Right lobe of liver (tissue), 4 donors: ENCODE measurements around the gene LRRFIP2.

Experiments used
- POLR2A ChIP-seq: fragments of 450-650 bp; IDR thresholded peaks from one replicate; pipeline ENCODE4 v1.6.1; 2017; ENCODE audit warnings: antibody characterized with exemption, mild to moderate bottlenecking
- TF ChIP-seq, protein P1 (sequence below), 4 donors: fragments of 200-600 bp in 3 of 4; fragments of 450-650 bp in 1 of 4; IDR thresholded peaks; one replicate each; pipeline versions ENCODE4 v1.5.1 to v1.8.0; 2016 to 2022; ENCODE audit warnings: antibody characterized with exemption in 4 of 4, mild to moderate bottlenecking in 2 of 4
- donor health status: DM: no; HTN: no; CAD: no.
- donor health status: DM: no; HTN: no; CAD: no.
- donor health status: DM: no; HTN: yes; CAD: no.

GRCh38 chr3:37140899-37141541 lies 33.4 kb downstream of the LRRFIP2 start:
- TF ChIP-seq, protein P1, sequence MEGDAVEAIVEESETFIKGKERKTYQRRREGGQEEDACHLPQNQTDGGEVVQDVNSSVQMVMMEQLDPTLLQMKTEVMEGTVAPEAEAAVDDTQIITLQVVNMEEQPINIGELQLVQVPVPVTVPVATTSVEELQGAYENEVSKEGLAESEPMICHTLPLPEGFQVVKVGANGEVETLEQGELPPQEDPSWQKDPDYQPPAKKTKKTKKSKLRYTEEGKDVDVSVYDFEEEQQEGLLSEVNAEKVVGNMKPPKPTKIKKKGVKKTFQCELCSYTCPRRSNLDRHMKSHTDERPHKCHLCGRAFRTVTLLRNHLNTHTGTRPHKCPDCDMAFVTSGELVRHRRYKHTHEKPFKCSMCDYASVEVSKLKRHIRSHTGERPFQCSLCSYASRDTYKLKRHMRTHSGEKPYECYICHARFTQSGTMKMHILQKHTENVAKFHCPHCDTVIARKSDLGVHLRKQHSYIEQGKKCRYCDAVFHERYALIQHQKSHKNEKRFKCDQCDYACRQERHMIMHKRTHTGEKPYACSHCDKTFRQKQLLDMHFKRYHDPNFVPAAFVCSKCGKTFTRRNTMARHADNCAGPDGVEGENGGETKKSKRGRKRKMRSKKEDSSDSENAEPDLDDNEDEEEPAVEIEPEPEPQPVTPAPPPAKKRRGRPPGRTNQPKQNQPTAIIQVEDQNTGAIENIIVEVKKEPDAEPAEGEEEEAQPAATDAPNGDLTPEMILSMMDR (IDR thresholded peaks at IDR 0.05): no peak
- TF ChIP-seq POLR2A: no peak
